Suppressor macrophage treated with lipopolysaccharide for 4 hours (primary cell): ENCODE results near the gene FCHSD2.

Experiments
- DNase-seq: peaks from one replicate; pipeline ENCODE4 v3.0.0-alpha.2; 2020

The FCHSD2 gene

GRCh38 chr11:72962084-72962483 lies 180.0 kb downstream of the FCHSD2 start:
- peak; percentile 68 for DNase-seq

DNA sequence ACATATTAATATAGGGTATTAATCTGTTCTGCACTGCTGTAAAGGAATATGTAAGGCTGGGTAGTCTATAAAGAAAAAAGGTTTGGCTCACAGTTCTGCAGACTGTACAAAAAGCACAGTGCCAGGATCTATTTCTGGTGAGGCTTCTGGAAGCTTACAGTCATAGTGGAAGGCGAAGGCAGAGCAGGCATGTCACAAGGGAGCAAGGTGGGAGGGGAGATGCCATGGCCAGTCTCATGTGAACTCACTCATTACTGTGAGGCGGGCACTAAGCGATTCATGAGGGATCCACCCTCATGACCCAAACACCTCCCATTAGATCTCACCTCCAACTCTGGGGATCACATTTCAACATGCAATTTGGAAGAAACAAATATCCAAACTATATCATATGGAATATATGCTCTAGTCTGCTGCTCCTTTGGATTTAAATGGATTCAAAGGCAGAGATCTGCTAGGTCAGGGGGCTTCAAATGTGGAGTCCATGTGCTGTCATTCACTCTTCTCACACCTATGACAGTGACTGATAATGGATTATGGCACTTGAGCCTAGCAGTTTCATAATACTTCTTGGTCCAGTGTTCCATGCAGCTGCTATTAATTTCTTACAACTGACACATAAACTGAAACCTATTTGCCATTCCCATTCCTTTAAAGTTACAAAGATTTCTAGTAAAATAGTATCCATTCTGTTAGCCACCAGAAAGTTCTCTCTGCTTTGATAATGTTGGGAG lies 182.0 kb downstream of the FCHSD2 start:
- no peak for DNase-seq

GRCh38 chr11:72958791-72959190 lies 183.3 kb downstream of the FCHSD2 start:
- no peak for DNase-seq

DNA sequence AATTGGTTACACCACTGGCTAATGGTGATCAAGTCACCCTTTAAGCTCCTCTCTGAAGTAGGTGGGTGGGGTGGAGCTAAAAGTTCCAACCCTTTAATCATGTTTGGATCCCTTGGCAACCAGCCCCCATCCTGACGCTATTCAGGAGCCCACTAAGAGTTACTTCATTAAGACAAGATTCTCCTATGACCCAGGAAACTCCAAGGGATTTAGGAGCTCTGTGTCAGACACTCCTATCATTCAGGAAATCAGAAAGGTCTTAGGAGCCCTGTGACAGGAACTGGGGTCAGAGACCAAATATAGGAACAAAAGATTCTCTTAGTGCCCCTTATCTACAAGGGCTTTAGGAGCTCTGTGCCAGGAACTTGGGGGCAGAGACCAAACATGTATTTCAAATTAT lies 186.7 kb downstream of the FCHSD2 start:
- no peak for DNase-seq

DNA sequence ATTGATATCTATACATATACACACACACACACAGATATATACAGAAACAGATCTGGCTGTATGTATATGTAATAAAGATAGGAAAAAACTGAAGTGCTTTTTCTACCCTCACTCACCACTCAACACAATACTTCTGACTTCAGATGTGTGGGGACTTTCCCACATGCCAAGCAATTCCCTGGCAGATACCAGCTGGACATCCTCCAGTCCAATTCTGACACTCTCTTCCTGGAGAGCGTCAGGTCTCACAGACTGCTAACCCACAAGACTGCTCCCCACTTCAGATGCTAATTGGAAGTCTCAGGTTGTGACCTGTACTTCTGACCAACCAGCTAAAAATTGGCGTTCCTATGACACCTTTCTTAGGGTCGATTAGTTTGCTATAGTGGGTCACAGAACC lies 187.3 kb downstream of the FCHSD2 start:
- no peak for DNase-seq

GRCh38 chr11:72953637-72954036 lies 188.5 kb downstream of the FCHSD2 start:
- no peak for DNase-seq

GRCh38 chr11:72951888-72952287 lies 190.2 kb downstream of the FCHSD2 start:
- DNase-seq: peak; percentile 75

DNA sequence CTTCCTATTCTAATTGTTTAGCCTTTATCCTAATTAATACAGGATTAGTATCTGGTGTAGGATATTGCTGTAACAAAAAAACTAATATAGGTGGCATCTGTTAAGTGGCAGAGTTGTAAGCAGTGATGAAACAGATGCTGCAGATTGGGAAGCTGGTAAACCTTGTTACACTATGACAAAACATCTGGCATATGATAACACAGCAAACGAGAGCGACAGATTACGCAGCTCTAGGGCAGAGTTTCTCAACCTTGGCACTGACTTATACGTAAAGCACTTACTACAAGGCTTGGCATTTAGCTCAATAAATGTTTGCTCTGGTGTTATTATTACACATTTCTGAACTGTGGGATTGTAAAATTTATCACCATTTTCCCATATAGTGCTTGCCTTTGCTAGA lies 190.9 kb downstream of the FCHSD2 start:
- peak; percentile 86 for DNase-seq

DNA sequence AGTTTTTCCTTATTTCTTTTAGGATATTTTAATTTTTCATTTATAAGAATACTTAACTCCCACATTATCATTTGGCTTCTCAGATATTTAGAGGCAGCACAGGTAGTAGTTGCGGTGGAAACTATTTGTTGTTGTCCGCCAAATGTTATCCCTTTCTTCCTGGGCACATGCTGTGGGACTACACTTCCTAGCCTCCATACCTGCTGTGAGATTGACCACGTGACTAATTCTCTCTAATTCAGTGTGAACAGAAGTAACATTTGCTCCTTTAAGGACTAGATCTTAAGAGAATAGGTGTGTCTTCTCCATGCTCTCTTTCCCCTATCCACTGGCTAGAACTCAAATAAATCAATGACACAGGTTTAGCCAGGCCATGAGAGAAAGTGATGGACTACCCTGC lies 191.4 kb downstream of the FCHSD2 start:
- DNase-seq: no peak

- no peak for DNase-seq
These were observed 194.9 kb downstream of the FCHSD2 start for GRCh38 chr11:72947229-72947628.

- no peak for DNase-seq
These were observed 198.5 kb downstream of the FCHSD2 start for GRCh38 chr11:72943664-72944063.

DNA sequence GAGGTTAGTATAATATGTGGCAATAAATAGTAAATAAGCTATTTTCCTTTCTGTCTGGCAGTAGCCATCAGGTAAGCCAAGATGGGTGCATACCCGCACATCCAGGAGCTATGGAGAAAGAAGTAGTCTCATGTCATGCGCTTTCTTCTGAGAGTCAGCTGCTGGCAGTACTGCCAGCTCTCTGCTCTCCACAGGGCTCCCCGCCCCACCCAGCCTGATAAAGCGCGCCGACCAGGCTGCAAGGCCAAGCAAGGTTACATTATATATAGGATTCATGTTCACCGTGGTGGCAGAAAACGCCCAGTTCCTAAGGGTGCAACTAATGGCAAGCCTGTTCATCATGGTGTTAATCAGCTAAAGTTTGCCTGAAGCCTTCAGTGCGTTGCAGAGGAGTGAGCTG lies 201.7 kb downstream of the FCHSD2 start:
- DNase-seq: no peak

DNA sequence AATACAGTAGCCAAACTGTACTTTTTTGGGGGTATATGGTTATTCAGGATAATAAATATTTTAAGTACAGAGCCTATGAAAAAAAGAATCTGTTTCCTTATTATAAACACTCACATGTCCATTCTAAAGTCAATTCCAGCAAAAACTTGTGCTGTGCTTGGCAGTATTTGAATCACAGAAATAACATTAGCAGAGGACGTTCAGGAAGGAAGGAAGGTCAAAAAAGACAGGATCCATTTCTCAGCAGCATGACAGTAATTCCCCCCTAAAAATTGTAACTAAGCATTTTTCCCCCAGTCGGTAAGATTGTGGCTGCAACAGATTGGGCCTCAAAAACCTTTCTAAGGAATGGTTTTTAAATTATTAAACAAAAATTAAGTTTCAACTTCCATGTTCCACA lies 203.1 kb downstream of the FCHSD2 start:
- no peak for DNase-seq

- DNase-seq: no peak
These were observed 204.7 kb downstream of the FCHSD2 start for GRCh38 chr11:72937439-72937838.

DNA sequence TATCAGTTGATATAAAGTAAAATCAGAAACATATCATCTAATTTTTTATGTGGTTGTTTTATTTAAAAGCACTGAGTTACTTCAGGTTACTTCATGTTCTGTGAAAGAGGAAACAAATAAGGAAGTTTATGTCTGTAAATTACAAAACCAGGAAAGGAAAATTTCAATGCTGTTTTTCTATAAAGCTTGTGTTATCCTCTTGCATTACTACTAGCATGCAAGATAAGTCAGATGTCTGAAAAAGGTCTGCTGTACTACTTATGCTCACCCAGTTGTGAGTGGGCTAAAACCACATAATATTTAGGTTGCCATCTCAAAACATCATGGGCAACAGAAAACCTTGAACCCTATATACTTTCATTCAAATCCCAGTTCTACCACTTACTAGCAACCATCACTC lies 206.4 kb downstream of the FCHSD2 start:
- peak; percentile 54 for DNase-seq

GRCh38 chr11:72932132-72932570 lies 210.0 kb downstream of the FCHSD2 start:
- DNase-seq: no peak

- no peak for DNase-seq
These were observed 212.1 kb downstream of the FCHSD2 start for GRCh38 chr11:72930008-72930407.

GRCh38 chr11:72929256-72929655 lies 212.9 kb downstream of the FCHSD2 start:
- no peak for DNase-seq

- DNase-seq: no peak
These were observed 214.7 kb downstream of the FCHSD2 start for GRCh38 chr11:72927380-72927779.

DNA sequence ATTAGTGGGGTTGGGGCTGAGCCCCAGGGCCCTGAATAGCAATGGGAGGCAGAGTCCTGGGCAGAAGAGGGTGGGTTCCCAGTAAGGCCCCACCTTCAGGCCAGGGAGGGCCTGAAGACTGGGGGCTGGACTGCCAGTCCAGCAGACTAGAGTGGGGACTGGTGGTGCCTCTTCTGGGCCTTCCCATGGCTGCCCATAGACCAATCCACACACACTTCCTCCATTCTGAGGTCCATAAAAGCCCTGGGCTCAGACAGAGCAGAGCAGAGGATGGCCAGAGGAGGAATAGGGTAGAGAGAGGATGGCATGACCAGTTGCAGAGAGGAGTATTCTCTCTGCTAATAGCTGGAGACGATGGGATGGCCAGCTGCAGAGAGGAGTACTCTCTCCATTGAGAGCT lies 216.0 kb downstream of the FCHSD2 start:
- no peak for DNase-seq

- no peak for DNase-seq
These were observed 216.5 kb downstream of the FCHSD2 start for GRCh38 chr11:72925656-72926055.

DNA sequence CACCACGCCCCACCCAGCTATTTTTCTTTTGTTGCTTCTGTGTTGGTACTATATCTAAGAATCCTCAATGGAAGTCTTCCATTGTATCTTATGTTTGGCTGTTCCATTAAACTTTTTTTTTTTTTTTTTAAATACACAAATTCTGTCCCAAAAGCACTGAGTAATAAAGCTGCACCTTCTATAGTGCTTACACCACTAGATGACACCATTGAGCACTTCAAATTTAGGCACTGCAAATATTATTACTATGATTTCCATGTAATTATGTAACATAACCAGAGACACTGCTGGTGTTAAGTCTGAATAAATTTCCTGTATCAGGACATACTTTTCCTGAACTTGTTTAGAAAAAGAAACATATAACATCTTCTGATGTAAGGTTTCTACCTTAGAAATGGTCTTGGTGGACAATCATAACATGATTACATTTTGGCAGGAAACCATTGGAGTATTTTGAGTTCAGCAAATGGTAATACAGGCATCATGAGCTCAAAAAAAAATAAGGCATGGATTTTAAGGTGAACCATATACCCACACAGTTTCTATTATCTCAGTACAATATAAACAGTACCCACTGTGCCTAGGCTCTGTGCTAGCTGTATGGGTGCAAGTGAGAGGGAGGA lies 217.4 kb downstream of the FCHSD2 start:
- peak; percentile 42 for DNase-seq

GRCh38 chr11:72921028-72921716 lies 220.9 kb downstream of the FCHSD2 start:
- DNase-seq: no peak

DNA sequence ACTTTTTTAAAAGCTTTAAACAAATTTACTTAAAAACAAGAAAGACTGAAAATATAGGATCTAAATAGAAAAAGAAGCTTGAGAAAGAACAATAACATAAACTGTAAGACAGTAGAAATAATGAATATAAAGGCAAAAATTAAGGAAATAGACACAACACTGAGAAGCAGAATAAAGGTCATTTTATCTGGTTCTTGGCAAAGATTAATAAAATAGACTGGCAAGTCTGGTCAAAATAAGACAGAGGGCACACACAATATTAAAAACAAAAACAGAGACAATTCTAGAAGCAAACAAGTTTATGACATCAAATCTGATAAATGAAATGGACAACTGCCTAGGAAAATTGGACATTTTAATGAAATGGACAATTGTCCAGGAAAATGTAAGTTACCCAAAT lies 222.1 kb downstream of the FCHSD2 start:
- no peak for DNase-seq
